Activated T-cell treated with anti-CD3 and anti-CD28 coated beads for 48 hours (primary cell): ENCODE results near the gene SCARB2.

Experiments
- DNase-seq: peaks from one replicate; pipeline ENCODE4 v3.0.0-alpha.2; 2020; ENCODE audit warnings: low read depth

The SCARB2 gene

DNA sequence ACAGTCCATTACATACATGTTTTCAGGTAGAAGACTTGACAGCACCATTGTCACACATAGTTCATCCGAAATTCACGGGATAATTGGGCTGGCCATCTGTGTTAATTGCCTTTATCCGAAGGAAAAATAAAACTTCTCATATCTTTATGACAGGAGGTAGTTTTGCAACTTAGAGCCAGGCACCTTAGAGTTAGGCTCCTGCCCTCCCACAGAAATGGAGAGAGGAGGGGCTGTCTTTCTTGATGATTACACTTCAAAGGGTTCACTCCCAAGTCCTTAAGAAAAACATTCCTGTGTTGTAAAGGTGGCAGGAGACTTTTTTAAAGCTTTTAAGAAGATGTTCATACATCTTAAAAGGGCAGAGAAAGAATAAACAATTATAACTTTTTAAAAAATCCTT is 10.5 kb upstream of the SCARB2 start:
- DNase-seq, result no peak

DNA sequence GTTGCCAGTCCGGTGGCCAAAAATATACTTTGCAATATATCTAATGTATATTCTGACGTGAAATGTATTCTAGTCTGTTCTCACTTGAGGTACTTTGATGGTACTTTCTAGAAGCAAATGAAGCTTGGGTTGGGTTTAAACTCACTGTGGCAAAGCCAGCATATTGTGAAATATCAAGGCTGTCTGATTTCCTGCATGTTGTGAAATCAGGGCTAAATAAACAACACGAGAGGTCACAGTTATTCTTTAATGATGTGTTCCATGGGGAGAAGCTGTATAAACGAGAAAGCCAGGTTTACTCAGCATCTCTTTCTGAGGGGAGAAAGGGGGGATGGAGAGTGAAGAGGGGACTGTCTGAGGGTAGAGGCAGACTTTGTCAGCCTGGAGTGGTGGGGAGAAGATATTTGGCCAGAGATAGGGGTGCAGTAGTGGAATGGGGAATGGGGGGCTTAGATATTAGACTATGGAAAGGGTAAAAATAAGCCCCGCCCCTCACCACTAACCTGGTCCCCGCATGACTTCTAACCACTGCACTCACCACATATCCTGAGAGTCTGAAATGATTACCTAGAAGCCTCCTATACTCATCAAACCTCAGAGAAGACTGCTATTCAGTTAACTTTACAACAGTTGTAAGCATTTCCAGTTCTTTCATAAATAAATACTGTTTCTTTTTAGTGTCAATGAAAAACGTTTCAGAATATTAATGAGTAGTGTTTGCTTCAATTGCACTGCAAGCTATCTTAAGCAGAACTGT is 5.9 kb upstream of the SCARB2 start:
- DNase-seq, result no peak

DNA sequence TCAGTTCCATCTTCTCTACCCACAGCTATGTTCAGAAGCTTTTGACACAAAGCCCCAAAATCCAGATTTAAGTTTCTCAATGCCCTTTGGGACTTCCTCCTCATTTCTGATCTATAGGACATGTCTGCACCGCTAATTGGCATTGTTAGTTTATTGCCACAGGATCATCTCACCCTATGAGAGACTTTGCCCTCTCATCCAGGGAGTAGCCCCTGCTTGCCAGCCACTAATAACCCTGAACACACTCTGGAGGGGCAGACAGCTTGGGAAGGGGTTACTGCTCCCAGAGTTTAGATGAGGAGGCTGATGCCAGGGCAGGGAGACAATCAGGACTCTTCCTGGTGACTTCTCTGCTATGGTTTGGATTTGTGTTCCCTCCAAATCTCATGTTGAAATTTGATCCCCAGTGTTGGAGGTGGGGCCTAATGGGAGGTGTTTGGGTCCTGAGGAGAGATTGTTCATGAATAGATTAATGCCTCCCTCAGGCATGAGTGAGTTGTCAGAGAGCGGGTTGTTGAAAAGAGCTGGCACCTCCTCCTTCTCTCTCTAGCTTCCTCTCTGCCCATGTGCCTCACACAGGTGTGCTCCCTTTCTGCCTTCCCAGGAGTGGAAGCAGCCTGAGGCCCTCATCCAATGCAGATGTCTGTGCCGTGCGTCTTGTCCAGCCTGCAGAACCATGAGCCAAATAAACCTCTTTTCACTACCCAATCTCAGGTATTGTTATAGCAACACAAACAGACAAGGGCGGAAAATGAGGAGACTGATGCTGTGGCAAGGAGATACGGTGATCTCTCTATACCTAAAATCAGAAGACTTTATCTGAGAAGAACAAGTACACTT is 3.6 kb upstream of the SCARB2 start:
- no peak for DNase-seq

DNA sequence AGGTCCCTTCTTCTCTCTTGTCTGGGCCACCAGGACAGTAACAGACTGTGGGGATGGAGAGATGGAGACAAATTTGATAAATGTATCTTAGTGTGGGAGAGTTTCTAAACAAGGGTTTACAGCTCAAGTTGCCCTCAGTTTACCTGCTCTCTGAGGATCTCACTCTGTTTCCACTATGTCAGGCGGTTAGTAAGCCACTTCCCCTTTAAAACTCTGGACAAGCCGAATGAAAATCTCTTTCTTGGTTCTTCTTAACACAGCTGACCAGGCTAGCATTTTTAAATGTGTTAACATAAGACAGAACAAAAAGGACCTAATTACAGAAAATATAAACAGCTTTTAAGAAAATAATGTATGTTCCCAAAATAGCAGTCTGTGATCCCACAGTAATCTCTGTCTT is 2.9 kb upstream of the SCARB2 start:
- no peak for DNase-seq

DNA sequence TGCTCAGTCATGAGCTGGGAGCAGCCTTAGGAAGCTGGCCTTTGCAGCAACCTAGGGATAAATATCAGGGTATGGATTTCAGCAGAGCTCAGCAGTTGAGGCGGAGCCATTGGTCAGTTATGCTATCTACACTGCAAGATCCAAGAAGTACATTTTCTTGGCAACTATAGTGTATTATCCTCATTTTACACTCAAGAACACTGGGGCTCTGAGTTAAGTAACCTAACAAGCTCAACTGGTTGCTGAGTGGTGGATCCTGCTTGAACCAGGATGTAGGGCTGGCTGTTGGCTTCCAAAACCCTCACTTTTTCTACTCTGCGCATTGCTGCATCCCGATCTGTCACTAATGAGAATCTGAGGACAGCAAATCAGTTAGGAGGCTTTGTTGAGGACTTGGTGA is 1.5 kb upstream of the SCARB2 start:
- DNase-seq, result no peak

DNA sequence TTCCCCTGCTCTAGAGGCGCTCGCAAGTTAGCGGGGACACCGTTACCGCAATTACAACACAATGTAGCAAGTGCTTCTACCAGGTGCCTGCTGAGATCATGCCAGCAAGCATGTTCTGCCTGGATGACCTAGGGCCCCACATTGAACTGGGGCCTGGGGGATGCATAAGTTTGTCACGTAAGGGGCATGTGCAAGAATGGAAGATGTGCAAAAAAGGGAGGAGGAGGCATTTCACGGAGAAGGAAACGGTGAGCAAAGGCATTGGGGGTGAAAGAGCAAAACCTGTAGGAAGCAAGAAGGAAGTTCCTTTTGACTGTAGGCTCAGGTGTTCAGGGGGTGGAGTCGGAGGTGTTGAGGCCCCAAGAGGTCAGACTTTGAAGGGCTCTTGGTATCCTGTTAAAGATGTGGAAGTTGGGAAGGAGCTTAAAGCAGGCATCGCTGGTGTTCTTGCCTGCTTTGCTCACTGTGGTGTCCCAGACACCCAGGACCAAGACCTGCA is 602 bp upstream of the SCARB2 start:
- DNase-seq, result no peak

DNA sequence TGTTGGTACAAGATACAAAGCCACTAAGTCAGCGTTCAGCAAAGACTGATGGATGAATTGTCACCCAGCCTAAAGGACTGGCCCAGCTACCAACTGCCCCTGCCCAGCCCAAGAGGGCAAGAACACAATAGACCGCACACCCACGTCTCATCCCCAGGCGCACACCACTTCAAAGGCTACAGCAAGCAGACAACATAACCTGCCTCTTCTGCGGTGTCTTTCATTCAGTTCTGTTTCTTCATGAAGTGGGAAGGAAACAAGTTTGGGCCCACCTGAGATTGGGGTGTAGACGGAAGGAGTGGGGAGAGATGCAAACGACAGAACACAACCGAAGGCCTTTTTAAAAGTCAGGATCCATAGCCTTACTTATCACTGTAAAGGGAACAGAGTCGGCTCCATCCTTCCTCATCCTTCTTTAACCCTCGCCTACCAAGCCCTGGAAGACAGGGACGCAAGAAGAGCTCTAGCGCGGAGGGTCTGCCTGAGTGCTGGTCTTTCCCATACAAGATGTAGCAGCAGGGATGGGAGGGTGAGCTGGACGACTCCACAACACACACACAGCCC is 691 bp downstream of the SCARB2 start:
- DNase-seq, result no peak

DNA sequence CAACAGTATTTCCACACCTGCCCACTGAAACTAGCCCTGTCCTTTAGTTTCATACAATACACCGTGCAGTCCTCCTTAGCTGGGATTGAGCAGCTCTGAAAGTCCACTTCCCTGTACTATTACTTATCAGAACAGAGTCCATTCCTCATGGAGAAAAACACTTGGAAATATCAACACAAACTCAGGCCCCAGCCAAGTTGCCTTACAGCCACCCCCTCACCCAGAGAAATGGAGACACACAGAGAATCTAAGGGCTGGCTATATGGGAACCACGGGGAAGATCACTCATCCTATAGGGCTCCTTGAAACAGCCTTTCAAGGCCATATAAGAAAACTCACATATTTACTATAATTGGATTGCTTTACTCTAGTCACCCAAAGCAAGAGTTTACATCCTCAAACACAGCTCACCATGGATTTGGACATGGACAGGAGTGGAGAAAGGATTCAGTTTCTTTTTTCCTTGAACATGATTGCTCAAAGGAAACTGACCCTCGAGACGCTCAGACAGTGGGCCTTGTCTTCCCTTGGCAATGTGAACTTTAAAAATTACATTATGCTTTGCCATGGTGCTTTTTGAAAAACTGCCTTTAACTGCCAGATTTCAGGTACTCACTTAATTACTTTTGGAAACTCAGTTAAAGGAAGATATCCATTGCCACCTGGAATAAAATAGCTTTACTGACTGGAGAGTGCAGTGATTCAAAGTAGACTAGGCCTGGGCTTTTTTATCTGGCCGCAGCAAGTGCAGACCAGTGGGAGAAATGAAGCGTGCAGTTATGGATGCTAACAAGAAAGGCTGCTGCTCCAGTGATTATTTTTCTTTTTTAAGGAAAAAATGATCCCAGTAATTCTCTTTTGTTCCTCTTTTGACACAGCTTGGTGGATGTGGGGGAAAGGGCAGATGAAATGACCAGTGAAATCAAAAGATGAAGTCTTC is 1.6 kb downstream of the SCARB2 start:
- DNase-seq, result no peak

DNA sequence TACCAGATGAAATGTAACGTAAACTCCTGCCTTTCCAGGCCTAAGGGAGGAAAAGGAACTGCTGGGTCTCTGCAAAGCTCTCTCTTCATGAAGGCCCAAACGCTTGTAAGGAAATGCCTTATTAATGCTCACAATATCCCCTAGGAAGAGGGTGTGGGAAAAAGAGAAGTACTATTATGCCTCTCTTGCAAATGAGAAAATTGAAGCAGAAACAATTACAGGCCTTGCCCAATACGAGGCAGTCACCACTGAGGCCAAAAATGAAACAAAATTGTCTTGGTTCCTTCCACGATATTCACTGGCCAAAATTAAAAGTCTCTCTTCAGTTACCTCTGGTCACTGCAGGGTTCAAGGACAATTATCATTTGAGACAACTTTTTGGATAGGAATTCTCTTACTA is 3.2 kb downstream of the SCARB2 start:
- DNase-seq, result no peak

DNA sequence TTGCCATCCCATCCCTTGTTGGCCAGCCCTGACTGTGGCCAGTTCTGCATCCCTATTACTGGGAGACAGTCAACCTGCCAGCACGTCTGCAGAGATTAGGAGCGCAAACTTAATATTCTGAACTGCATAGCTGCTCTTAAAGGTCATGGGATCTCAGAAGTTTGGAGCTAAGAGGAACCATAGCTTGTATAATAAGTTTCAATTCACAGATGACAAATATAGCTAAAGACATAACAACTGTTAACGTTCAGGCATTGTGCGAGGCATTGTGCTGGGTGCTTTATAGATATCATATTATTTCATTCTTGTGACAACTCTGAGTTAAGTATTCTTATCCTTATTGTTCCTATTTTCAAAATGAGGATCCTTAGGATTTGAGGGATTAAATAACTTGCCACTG is 3.7 kb downstream of the SCARB2 start:
- DNase-seq, result no peak

DNA sequence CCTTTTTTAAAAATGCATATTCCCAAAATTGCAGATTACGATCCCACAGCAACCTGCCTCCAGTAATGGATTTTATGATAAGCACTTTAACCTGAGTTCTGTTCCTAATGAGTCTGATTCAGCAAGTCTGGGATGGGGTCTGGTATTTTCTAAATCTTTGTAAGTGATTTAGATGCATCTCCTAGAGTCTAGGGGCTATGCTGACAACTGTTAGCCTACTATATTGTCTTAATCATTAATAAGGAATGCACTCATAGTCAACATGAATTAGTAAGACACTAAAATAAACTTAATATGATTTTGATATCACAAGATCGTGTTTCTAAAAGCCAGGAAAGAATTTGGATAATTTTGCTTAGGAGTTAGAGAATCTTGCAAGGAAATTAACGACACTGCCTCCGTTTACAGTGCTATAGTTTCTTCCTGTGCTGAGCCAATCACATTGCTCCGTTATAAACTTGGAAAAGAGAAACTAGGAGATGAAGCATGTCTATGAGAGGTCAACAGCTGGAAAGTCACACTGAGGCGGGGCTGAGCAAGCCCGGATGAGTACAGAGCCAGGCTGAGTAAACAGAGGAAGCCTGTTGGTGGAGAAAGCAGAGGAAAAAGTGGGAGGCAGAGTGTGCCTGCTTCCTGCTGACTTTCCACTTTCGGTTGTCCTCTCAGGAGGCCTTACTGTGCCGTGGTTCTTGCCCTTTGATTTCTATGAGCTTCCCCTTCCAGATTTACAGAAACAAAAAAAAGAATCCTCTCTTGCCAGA is 5.4 kb downstream of the SCARB2 start:
- no peak for DNase-seq

DNA sequence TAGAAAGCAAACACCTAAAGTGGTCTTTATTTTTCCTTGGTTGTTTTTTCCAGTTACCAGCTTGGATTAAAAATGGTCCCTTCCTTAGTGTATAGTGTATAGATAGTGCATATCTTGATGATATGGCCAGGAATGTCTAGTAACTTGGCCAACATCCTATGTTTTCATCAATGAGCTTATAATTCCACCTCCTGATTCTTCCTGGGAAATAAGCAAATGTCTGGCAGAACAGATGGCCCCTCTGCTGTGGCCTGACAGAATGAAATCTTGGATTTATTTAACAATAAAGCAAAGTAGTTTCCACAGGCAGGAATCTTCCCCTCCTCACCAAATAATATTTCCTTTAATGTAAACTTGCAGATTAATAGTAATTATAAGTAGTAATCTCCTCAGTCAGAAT is 6.1 kb downstream of the SCARB2 start:
- no peak for DNase-seq

DNA sequence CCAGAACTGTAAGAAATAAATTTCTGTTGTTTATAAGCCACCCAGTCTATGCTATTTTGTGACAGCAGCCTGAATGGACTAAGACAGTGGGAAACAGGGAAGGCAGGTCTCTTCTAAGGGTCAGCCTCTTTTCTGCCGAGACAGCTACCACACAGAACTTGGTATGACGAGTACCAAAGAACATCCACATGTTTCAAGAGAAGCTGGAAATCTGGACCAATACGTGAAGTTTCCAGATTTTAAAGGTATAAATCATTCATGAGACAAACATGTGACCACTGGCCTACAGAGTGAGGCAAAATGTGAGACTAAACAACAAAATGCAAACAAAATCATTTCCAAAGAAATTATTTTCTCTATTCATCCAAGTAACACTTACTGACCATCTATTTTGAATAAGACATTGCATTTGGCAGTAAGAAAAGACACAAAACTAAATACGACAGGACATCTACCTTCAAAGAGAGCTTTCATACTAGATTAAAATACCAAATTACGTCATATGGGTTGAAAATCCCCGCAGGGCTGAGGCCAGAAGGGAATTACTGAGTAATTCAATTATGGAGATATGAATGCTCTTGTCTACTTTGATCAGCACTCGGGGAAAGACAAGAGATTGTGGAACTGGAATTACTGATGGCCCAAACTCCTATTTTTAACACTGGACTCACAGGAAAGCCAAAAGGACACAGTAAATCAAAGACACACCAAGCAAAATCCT is 7.2 kb downstream of the SCARB2 start:
- DNase-seq, result no peak

DNA sequence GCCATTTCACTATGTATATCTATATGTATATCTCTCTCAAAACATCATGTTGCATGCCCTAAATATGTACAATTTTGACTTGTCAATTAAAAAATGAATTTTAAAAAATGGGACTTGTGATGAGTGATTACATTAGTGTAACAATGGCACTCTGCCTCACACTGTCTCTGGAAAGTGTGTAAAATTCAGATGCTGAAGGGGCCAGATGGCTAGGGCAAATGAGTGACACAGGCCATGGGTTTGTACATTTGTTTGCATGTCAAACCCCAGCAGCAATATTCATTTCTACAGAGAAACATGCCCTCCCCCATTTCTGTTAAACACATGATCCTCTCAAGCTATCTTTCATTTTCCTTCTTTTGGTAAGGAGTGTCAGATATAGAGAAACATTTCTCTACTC is 8.1 kb downstream of the SCARB2 start:
- no peak for DNase-seq

DNA sequence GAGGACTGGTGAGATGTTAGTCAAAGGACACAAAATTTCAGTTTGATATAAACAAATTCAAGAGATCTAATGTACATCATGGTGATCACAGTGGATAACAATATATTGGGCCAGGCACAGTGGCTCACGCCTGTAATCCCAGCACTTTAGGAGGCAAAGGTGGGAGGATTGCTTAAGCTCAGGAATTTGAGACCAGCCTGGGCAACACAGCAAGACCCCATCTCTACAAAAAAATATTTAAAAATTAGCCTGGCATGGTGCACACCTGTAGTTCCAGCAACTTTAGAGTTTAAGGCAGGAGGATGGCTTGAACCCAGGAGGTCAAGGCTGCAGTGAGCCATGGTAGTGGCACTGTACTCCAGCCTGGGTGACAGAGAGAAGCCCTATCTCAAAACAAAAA is 8.7 kb downstream of the SCARB2 start:
- DNase-seq, result no peak

DNA sequence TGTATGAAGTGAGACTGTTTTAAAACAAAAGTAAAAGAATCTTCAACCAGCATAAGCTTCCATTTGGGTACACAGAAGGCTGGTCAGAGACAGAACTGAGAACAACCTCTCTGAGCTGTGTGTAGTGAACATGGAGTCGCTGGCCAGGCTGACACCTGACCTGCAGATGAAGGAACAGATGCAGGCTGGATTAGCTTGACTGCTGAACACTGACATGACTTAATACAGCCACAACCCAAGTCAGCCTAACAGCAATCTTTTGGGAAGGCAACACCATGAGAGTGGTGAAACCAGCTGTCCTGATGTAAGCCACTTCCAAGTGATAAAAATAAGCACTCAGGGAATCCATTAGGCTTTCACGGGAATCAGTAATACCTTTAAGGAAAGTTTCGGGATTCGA is 10.1 kb downstream of the SCARB2 start:
- no peak for DNase-seq

DNA sequence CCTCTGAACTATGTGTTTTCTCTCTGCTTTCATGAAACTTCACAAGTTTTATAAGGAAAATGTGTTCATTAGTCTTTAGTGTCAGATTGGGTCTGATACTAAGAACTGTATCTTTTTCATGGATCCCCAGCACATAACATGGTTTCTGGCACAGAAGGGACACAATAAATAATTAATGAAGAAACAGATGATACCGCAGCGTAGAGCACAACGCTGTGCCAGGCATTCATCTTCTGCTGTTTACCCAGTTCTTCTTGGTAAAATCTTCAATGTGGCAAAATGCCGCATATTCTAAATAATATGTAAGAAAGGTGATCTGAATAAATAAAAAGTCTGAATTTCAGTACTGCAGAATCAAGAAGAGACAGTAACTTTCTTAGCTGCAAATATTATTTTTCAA is 12.3 kb downstream of the SCARB2 start:
- DNase-seq, result no peak

DNA sequence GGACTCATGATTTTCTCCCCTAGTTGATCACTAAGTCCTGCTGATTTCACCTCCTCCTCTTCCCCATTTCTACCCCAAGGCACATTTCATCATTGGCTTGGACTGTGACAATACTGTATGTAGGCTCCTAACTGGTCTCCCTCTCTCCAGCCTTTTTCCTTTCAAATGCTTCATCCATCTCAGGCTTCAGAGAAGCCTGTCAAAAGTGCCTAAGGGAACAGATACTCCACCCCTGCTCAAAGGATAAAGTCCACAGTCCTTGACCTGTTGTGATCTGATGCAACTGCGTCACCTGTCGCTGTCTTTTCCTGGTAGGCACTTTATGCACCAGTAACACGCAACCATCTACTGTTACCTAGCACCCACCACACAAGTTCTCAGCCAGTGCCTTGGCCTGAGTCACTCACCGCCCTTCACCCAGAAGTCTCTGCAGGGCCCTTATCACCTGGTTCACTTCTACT is 12.8 kb downstream of the SCARB2 start:
- DNase-seq, result no peak

DNA sequence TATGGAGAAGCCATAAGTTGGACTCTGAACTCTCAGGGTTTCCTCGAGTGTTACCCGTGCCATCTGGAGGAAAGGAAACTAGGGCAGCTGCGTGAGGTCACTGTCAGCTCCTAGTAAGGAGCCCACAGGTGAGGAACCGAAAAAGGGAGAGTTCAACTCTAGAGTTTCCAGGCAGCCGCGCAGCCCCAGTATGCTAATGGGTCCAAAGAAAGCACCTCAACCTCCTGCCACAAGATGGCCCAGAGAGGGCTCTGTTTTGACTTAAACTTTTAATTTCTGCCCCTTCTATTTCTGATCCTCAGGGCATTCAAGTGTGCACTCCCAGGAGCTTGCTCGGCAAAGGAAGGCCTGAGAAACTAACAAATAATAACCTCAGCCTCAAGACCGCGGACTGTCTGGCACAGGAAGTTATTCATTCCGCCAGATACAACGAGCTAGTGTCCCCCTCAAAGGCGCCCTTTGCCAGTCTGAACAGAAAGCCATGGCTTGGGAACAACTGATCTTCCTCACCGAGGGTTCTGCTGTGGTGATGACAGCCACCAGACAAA is 13.9 kb downstream of the SCARB2 start:
- no peak for DNase-seq
